COR-L47 (cell line): ENCODE results near the gene RER1.

ENCODE experiments used
- DNase-seq: peaks from one replicate; lab custom pipeline; 2025; lab: John Stamatoyannopoulos, UW

RER1 gene

DNA sequence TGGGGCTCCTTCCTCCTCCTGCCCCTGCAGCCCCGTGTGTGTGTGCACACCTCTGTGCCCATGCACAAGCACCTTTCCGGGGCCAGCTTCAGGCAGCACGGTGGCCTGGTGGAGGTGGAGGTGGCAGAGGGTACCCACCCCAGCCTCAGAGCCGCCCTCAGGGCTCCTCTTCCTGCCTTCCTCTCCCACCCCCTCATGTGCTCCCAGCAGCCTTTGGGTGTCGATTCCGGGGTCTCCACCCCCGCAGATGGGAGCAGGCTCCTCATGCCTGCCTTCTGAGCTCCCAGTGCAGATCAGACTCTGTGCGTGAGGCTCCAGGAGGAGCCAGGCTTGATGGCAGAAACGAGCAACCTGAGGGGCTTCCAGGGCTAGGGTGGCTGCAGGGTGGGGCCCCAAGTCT is 55.2 kb downstream of the RER1 start:
- no peak for DNase-seq

DNA sequence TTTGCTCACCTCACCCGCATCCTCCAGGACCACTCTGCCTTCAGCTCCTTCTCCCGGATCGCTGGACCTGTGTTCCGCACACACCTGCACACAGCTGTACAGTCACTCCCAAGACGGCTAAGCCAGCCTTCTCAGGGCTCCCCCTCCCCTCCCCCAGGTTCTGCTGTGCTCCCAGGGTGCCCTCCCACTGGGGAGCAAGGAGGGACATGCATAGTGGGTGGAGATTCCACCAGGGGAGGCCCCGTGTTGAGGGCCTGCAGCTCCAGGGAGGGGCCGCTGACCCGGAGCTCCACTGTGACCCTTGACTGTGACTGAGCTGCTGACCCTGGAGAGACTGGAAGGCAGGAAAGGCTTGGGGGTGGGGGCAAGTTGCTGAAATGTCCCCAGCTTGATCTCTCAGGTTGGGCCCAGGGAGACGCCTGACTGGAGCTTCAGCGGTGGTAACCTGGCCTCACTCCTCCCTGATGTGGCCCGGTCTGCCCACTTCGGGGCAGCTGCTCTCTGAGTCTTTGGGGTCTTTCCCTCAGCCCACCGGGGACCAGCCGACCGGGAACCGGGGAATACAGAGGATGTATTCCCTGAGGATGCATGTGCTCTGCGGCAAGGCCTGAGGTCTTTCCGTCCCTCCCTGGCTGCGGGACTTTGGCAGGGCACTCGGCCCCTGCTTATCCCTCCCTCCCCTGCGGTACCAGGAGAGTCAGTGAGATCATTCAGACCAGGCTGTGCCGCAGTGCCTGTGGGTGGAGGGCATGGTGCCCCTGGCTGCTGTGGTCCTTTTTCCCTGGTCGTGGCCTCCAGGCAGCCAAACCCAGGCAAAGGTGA is 55.8 kb downstream of the RER1 start:
- DNase-seq, result no peak

DNA sequence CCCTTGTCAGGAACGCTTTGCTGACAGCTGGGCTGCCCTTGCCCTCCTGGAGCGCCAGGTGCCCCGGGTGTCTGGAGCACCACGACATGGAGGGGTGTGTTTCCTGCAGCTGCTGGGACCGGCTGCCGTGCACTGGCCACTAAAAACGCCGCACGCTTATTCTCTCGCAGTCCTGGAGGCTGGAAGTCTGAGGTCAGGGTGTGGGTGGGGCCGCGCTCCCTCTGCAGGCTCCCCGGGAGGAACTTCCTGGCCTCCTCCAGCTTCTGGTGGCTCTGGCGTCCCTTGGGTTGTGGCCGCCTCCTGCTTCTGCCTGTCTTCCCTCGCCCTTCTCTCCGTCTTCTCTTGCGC is 56.4 kb downstream of the RER1 start:
- DNase-seq, result no peak

DNA sequence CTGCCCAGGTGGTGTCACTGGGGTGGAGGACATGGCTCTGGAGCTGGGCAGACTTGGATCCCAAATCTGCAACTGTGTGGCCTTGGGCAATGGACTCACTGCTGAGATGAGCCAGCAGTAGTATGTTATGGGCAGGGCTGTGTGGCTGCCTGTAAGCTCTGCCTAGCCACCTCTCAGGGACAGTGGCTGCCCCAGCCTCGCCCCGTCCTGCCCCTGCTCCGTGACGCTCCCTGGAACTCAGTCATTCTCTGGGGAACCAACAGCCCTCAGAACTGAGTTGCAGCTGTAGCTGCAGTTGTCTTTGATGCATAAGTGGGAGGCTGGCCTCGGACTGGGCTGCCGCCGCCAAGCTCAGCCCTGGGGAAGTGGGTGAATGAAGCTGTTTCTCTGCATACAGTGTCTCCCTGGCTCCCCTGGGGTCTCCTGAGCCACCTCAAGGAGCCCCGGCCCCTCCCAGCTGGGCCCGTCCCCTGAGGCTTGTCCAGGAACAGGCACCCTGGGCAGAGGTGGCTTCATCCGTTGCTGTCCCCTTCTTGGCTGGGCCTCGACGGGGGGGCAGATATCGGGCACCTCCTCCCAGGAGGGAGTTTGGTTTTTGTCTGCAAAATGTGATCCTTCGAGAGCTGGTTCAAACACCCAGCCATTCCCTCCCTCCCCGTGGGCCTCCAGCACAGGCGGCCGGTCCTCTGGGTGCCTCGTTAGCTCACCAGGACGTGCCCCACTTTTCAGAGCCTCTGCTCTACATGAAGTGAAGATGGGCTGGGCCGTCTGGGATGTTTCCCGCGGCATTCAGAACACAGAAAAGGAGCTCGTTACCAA is 58.2 kb downstream of the RER1 start:
- no peak for DNase-seq

DNA sequence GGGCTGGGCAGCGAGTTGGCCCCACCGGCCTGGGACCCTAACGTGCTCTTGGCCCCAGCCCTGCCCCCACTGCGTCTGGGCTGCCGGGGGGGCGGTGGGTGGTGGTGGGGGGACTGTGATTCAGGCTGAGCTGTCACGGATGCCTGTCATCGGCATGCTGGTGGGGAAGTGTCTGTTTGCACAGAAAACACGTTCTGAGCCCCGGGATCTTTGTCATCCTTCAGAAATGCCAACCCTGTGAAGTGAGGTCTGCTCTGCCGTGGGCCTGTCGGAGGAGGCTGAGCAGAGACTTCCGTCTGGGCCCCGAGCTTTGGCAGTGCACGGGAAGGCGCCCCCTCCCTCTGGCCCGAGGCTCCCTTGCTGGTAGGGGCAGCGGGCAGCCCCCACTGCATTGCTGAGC is 60.1 kb downstream of the RER1 start:
- no peak for DNase-seq

DNA sequence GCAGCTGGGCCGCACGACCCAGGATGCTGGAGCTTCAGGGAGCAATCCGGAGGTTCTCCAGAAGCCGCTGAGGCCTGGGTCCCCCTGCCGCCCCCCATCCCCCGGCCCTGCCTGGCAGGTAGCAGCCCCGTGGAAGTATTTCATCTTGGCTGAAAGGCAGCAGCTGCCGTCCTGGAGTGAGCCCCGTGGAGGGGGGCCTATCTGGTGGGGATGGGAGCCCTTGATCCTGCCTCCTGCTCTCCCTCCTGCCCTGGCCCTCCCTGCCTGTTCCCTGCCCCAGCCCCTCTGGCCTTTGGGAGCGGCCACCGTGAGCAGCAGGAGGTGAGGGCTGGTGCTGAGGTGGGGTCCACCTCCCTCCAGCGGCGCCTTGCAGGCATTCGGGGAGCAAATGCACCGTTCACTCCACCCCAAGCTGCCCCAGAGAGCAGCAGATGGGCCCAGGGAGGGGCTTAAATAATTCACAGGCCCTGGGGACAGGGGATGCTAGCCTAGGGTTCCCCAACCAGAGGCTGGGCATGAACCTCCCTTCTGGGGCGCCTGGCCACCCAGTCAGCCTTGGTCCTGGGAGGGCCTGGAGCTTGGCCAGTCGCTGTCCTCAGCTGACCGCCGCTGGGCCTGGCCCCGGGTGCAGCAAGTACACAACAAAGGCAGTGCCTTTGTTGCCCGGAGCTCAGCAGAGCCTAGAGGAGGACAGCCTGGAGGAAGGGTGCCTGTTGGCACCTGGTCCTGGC is 60.7 kb downstream of the RER1 start:
- no peak for DNase-seq

DNA sequence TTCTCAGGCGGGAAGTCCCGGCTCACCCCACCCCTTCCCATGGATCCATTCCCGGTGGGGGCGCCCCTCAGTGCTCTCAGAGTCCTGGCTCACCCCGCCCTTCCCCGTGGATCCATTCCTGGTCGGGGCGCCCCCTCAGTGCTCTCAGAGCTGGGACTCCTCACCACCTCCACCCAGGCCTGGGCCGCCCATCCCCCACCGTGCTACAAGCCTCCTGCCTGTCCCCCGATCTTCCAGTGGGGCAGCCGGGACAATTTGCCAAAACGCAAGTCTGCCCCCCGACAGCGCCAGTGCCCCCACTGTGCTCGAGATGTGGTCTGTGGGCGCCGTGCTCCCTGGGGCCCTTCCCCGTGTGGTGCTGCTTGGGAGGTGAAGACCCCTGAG is 61.3 kb downstream of the RER1 start:
- DNase-seq, result no peak

DNA sequence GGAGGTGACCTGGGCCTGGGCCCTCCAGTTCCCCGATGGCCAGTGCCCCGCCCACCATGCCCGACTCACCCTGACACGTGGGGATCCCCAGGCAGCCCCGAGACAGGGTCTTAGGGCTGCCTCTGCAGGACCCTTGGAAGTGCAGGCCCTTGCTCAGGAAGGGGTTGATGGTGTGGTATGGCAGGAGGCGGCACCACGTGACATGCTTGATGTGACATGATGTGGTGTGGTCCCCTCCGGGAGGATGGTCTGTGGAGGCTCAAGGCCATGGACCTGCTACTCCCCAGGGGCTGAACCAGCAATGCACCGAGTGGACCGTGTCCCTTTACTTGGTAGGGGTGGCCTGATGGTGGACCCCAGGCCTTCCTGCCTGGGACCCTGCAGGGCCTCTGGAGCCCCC is 62.6 kb downstream of the RER1 start:
- DNase-seq, result no peak
